Measurements from ENCODE around the gene DNAH17.
A peak's percentile ranks its signal among the peaks of the same experiment; 100 is the strongest.

DNAH17 gene

GRCh38 chr17:78407387-78408000 is 169.7 kb downstream of the DNAH17 start:
- no peak for DNase-seq

- no peak for DNase-seq
Observed at GRCh38 chr17:78406920-78407319, 170.3 kb downstream of the DNAH17 start.

GRCh38 chr17:78406396-78406795 is 170.8 kb downstream of the DNAH17 start:
- DNase-seq, result no peak

DNA sequence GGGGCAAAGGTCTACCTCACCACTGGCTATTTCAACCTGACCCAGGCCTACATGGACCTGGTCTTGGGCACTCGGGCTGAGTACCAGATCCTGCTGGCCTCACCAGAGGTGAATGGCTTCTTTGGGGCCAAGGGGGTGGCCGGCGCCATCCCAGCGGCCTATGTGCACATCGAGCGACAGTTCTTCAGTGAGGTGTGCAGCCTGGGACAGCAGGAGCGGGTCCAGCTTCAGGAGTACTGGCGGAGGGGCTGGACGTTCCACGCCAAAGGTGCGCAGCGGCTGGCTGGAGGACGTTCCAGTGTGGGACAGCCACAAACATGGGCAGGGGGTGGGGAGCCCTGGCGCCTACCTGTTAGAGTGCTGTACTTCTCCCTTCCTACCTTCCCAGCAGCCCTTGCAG is 173.4 kb downstream of the DNAH17 start:
- DNase-seq, result no peak

- DNase-seq, result no peak
Observed at GRCh38 chr17:78401891-78402290, 175.3 kb downstream of the DNAH17 start.

GRCh38 chr17:78401246-78401645 is 175.9 kb downstream of the DNAH17 start:
- DNase-seq, result no peak

DNA sequence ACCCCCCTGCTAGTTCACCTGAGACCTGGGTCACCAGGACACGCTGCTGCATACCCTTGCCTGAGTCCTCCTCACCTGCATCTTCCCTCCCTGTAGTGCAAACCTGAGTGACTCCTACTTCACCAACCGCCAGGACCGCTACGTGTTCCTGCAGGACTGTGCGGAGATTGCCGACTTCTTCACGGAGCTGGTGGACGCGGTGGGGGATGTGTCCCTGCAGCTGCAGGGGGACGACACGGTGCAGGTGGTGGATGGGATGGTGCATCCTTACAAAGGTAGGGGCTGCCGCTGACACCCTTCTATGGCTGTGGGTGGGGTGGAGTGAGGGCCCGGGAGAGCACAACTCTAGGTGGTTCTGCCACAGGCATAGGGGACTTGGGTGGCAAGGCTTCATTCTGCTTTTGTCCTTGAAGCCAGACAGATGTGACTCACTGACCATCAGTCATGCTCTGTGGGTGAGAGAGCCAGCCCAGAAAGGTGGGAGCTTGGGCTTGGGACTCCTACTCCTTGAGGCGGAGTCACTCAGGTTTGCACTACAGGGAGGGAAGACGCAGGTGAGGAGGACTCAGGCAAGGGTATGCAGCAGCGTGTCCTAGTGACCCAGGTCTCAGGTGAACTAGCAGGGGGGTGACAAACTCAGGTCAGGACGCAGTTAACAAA is 176.5 kb downstream of the DNAH17 start:
- no peak for DNase-seq

GRCh38 chr17:78399693-78400144 is 177.5 kb downstream of the DNAH17 start:
- DNase-seq, result no peak

DNA sequence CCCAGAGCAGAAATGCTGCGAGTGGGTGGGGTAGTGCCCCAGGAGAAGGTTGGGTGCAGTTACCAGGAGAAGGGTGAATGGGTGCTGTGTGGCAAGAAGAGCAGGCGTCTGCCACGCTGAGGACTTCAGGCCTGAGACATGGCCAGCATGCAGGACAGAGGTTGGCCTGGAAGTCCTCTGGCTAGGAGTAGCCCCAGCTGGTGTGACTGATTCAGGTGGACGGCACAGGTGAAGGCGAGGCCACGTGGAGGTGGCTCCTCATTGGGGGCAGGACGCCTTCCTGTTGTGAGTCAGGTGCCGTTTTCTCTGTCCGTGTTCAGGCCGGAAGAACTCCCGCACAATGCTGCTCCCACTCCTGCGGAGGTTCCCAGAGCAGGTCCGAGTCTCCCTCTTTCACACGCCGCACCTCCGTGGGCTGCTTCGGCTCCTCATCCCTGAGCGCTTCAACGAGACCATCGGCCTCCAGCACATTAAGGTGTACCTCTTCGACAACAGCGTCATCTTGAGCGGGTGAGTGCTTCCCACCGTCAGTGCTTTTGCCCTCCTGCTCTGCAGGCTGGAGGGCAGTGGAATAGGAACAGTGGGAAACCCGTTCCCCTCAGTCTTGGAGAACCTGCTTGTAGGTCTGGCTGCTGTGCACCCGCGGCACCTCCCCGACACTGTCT is 178.0 kb downstream of the DNAH17 start:
- no peak for DNase-seq

DNA sequence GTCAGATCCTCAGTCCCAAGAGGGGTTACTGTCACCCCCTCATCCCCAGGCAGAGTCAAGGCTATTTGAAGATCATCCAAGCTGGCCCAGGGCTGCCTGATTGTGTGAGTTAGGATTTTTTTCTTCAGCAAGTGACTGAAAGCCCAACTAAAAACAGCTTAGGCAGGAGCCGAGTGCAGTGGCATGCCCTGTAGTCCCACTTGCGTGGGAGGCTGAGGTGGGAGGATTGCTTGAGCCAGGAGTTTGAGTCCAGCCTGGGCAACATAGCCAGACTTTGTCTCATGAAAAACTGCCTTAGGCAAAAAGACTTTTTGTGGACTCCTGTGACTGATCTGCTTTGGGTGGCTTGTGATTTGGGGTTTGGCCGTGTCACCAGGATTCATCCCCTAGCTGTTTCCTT is 178.8 kb downstream of the DNAH17 start:
- no peak for DNase-seq

- DNase-seq, result no peak
Observed at GRCh38 chr17:78397681-78398101, 179.5 kb downstream of the DNAH17 start.

DNA sequence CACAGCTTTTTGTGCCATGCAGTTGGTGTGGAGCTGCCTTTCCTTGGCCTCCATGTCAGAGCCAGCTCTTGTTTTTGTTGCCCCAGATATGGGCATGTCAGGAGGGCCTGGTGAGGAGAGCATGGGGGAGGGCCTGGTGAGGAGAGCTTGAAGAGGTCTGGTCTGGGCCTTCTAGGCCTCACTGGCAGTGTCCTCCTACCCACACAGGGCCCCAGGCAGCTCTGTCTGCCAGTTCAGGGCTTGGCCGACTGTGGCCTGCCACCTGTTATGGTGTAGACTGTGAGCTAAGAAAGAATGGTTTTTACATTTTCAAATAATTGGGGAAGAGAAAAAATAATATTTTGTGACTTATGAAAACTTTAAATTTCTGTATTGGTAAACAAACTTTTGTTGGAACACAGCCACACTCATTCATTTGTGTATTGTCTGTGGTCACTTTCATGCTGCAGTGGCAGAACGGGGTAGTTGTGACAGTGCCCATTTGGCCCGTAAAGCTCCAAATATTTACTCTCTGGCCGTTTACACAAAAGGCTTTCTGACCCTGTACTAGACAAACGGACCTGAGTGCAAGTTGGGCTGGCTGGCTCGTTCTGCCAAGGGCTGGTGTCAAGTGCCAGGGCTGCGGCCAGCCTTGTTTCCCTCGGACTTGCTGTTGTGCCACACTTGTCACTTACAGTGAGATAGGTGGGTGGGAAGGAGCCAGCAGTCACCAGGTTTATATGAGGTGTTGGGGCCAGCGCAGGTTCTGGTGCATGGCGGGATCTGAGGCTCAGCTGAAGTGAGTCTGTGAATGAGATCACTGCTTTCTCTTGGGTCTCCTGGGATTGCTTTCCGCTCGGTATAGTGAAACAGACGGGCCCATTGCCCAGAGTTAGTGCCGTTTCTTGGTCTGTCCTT is 180.5 kb downstream of the DNAH17 start:
- no peak for DNase-seq

GRCh38 chr17:78395155-78395554 is 182.0 kb downstream of the DNAH17 start:
- no peak for DNase-seq

DNA sequence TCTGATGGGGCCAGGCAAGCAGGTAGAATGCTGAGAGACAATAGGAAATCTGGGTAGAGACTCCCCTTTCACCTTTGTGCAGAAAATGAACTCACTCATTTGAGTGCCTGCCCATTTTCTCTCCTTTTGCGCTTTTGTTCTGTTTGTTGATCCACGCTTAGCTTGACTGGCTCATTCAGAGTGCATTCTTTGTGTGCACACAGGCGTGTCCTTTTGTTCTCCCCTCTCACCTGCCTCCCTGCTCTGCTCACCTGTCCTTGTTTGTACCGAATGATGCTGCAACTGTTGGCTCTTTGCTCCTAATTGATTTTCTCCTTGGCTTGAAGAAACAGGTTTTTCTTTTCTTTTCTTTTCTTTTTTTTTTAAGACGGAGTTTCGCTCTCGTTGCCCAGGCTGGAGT is 183.0 kb downstream of the DNAH17 start:
- peak; percentile 92 for DNase-seq

DNA sequence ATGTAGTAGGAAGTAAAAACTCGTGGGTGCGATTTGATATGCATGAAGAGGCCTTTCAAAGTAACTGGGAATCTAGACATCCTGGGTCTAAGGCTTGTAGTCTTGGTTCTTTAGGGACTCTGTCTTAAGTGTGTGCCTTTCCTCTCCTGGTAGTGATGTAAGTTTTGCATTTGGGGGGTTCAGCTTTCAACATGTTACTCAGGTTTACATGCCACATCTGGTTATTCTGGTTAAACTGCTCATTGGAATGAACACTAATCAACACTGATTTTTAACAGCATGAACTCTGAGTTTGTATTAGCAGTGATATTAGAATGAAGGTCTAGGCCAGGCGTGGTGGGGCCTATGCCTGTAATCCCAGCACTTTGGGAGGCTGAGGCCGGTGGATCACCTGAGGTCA is 183.6 kb downstream of the DNAH17 start:
- DNase-seq, result no peak

DNA sequence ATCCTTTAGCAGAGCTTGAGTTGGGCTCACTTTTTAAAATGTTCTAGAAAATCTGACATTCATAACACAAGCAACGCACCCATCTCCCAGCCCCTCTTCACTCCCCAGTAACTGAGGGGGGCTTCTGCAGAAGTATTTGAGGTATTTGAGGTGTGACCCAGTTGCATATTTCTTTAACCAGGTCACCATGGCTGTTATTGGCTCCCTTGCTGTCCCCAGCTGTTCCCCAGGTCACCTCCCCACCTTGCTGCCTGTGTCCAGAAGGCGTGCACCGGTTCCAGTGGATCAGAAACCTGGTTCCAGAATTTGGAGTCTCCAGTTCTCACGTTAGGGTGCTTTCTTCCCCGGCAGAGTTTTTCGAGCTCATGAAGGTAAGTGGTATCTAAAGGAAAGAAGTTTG is 184.9 kb downstream of the DNAH17 start:
- DNase-seq, result no peak

DNA sequence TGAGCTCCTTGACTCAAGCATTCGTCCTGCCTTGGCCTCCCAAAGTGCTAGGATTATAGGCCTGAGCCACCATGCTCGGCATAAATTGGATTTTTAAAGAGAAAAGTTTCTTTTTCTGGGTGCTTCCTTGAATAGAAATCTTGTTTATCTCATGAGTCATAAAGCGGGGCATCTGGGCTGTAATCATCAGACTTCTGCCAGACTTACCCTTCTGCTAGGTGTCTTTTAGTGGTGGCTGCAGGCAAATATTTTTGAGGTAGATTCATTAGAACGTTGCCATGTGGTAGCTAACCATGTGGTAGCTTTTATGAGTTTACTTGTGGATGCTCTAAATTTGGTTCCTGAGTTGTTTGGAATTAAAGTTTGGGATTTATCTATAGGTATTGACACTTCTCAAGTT is 185.4 kb downstream of the DNAH17 start:
- DNase-seq, result no peak

DNA sequence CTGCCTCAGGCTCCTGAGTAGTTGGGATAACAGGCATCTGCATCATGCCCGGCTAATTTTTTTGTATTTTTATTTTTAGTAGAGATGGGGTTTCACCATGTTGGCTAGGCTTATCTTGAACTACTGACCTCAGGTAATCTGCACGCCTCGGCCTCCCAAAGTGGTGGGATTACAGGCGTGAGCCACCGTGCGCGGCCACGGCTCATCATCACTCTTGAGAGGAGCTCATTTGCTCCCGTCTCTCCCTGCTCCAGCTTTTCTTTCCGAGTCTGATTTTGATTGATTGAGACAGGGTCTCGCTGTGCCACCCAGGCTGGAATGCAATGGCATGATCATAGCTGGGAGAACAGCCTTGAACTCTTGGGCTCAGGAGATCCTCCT is 186.2 kb downstream of the DNAH17 start:
- DNase-seq, result no peak

GRCh38 chr17:78390241-78391050 is 186.8 kb downstream of the DNAH17 start:
- DNase-seq, result no peak

DNA sequence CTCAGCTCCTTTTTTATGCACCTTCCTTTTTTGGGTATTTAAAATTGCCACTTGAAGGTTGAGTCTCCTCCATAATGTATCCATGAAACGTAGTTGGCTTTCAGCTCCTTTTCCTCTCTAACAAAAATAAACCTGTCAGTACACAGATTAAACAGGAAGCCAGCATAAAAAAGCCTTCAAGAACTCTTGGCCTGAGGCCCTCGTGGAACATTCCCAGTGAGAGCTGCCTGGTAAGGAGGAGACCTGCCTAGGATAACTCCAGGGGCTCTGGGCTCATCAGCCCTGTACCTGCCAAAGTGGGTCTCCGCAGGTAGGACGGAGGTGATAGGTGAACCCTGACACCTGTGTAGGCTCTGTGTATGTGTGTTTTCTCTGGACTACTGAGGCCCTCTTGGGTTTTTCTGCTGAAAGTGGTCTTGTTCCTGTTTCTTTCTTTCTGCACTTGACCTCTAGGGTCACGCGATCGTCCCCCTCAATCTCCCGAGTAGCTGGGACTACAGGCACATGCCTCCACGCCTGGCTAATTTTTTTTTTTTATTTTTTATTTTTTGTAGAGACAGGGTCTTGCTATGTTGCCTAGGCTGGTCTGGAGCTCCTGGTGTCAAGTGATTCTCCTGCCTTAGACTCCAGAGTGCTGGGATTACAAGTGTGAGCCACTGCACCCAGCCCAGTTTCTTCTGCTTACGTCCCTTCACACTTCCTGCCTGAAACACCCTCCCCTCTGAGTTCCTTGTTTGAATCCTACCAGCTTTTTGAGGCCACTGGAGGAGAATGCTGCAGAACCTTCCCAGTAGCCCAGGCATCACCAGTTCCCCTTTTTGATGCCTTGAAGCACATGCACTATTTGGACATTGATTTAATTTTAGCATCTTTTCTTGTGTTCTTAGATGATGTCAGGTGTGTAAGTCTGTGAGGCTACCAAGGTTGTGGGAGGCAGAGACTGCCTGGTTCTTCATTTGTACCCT is 188.9 kb downstream of the DNAH17 start:
- DNase-seq, result no peak

DNA sequence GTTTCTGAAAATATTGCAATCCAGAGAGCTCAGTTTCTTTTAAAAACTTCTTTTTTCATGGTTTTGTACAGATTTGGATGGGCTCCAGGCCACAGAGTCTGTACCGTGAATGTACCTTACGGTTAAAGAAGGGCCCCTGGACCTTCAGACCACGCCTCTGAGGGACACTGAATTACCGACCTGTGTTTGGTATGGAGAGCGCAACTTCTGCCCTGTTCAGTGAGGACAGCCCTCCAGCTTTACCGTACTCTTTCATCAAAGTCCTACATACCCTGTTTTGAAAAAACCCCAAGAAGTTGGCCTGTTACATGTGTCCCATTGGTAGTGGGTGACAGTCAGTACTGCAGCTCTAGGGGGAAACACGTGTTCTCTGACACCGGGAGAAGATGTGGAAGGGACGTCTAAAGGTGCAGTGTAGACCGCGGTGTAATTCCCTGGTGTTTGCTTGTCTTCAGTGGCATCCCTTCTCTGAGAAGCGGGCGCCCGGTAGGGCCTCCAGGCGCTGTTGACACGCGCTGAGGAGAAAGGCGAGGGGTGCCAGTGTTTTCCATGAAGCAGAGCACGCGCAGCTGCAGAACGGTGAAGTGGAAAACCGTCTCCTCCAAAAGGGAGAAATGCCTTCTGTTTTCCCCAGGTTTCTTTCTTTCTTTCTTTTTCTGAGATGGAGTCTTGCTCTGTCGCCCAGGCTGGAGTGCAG is 192.6 kb downstream of the DNAH17 start:
- DNase-seq, result no peak
